HFFc6 (cell line): ENCODE data around the gene PIF1. TPM values are rescaled to one million over a fixed set of nuclear protein-coding genes. Genes with fewer than 3 reads are reported as not detected.

Source experiments
- DNase-seq: peaks from one replicate; pipeline ENCODE4 v3.0.0-alpha.2; 2018
- H3K27ac Mint-ChIP-seq: 2 replicates; pipeline ENCODE4 v1.8.0; 2020; ENCODE audit warnings: mild to moderate bottlenecking, mixed read lengths
- H3K27me3 Mint-ChIP-seq: 2 replicates; pipeline ENCODE4 v1.8.0; 2021; ENCODE audit warnings: mild to moderate bottlenecking, moderate library complexity, mixed read lengths; ENCODE audit not compliant: insufficient read depth
- H3K36me3 Mint-ChIP-seq: 2 replicates; pipeline ENCODE4 v1.8.0; 2021; ENCODE audit warnings: low read depth, mixed read lengths
- H3K4me1 Mint-ChIP-seq: 2 replicates; pipeline ENCODE4 v1.8.0; 2020; ENCODE audit warnings: low read depth, mixed read lengths
- H3K4me3 Mint-ChIP-seq: 2 replicates; pipeline ENCODE4 v1.8.0; 2020; ENCODE audit warnings: mild to moderate bottlenecking, moderate library complexity, mixed read lengths
- H3K9me3 Mint-ChIP-seq: 2 replicates; pipeline ENCODE4 v1.8.0; 2020; ENCODE audit warnings: mild to moderate bottlenecking, mixed read lengths
- CTCF ChIP-seq: fragments of 200-600 bp; sonication (generic); IDR thresholded peaks from 2 replicates; pipeline ENCODE4 v1.5.0; 2021; ENCODE audit warnings: antibody characterized with exemption, mild to moderate bottlenecking
- total RNA-seq, 6 experiments: library from RNA; stranded (reverse); fragmentation: NEBNext Ultra II Directional; extraction: Animal tissue kit (Norgen Biotek cat#: 25700); gene quantifications; 2 replicates in 1 of 6; 3 replicates in 5 of 6; pipeline ENCODE4 v1.2.3, GENCODE V29; 2021

Gene PIF1
- total RNA-seq, 6 experiments from 2014 or later: 4.0 to 10.7 (median 8.4) TPM

GRCh38 chr15:64858021-64858575 is 32.7 kb upstream of the PIF1 start:
- H3K9me3 Mint-ChIP-seq: no peaks in the 10 kb centered on the region
- peaks cover 60% of the 10 kb centered on the region for H3K4me1 Mint-ChIP-seq
- no peak overlapping the region for H3K4me3 Mint-ChIP-seq
- no peak for DNase-seq
- H3K36me3 Mint-ChIP-seq: peaks cover 34% of the 10 kb centered on the region
- H3K27me3 Mint-ChIP-seq: no peaks in the 10 kb centered on the region; the same call in 1 of the 2 replicates
- peak overlapping the region; percentile 83 for H3K27ac Mint-ChIP-seq
- no peak for TF ChIP-seq CTCF

- Mint-ChIP-seq H3K27ac (peak overlapping the region; percentile 83), H3K9me3 (no peaks in the 10 kb centered on the region), H3K4me1 (peaks cover 60% of the 10 kb centered on the region), H3K27me3 (no peaks in the 10 kb centered on the region; the same call in 1 of the 2 replicates), H3K4me3 (peak overlapping the region; percentile 54; the same call in 1 of the 2 replicates), H3K36me3 (peaks cover 34% of the 10 kb centered on the region)
- no peak for TF ChIP-seq CTCF
- peak; percentile 65 for DNase-seq
Measured at GRCh38 chr15:64857421-64857820, 32.0 kb upstream of the PIF1 start.

GRCh38 chr15:64856429-64857145 is 31.1 kb upstream of the PIF1 start:
- DNase-seq: no peak
- Mint-ChIP-seq H3K27ac (peak overlapping the region; percentile 83), H3K4me1 (peaks cover 69% of the 10 kb centered on the region), H3K36me3 (peaks cover 41% of the 10 kb centered on the region), H3K4me3 (peak overlapping the region; percentile 54), H3K27me3 (no peaks in the 10 kb centered on the region), H3K9me3 (no peaks in the 10 kb centered on the region)
- TF ChIP-seq CTCF: no peak

- Mint-ChIP-seq H3K36me3 (peaks cover 44% of the 10 kb centered on the region), H3K27ac (peak overlapping the region; percentile 83), H3K4me3 (no peak overlapping the region), H3K4me1 (peaks cover 81% of the 10 kb centered on the region), H3K9me3 (no peaks in the 10 kb centered on the region), H3K27me3 (no peaks in the 10 kb centered on the region)
- peak; percentile 70 for DNase-seq
- TF ChIP-seq CTCF: no peak
Measured at GRCh38 chr15:64855205-64855975, 29.9 kb upstream of the PIF1 start.

GRCh38 chr15:64854526-64854925 is 29.1 kb upstream of the PIF1 start:
- H3K36me3 Mint-ChIP-seq: peaks cover 47% of the 10 kb centered on the region
- H3K27me3 Mint-ChIP-seq: no peaks in the 10 kb centered on the region
- no peak for TF ChIP-seq CTCF
- H3K9me3 Mint-ChIP-seq: no peaks in the 10 kb centered on the region
- no peak overlapping the region for H3K4me3 Mint-ChIP-seq
- H3K27ac Mint-ChIP-seq: peak overlapping the region; percentile 83
- no peak for DNase-seq
- H3K4me1 Mint-ChIP-seq: peaks cover 85% of the 10 kb centered on the region
